Prostate gland (tissue), 2 donors: Measurements from ENCODE around the gene KLHL7. TPM values are rescaled to one million over a fixed set of nuclear protein-coding genes. Genes with fewer than 3 reads are reported as not detected.
"Not testable (repeated sequence)": the region's sequence is repeated elsewhere in the genome, so short reads cannot be mapped to it uniquely, and the experiment has no call there.

Source experiments
- DNase-seq: peaks from one replicate; pipeline ENCODE4 v3.0.0-alpha.2; 2019; ENCODE audit warnings: low spot score
- H3K27ac ChIP-seq, 2 donors: fragments of 200-600 bp; sonication (generic); 2 replicates each; pipeline ENCODE4 v1.5.1; 2017 to 2019
- H3K27me3 ChIP-seq: fragments of 200-600 bp; sonication (generic); replicated peaks from 2 replicates; pipeline ENCODE4 v1.5.1; 2019; ENCODE audit not compliant: insufficient read depth
- H3K36me3 ChIP-seq, 2 donors: fragments of 200-600 bp; sonication (generic); 1 replicate in 1 of 2; 2 replicates in 1 of 2; pipeline versions ENCODE4 v1.5.1 to v1.8.1; 2017 to 2019
- H3K4me1 ChIP-seq: fragments of 200-600 bp; sonication (generic); replicated peaks from 2 replicates; pipeline ENCODE4 v1.5.1; 2019
- H3K4me3 ChIP-seq, 2 donors: fragments of 200-600 bp; sonication (generic); 2 replicates each; pipeline ENCODE4 v1.5.1; 2017 to 2019
- H3K9me3 ChIP-seq: fragments of 200-600 bp; sonication (generic); 2 replicates; pipeline ENCODE4 v1.5.1; 2017
- POLR2A ChIP-seq: fragments of 450-650 bp; IDR thresholded peaks from one replicate; pipeline ENCODE4 v1.6.1; 2016; ENCODE audit warnings: antibody characterized with exemption, mild to moderate bottlenecking
- POLR2AphosphoS5 ChIP-seq: sonication (generic); formaldehyde crosslinking; IDR thresholded peaks from one replicate; pipeline ENCODE4 v1.6.1; 2017; ENCODE audit warnings: antibody characterized with exemption
- WGBS: methylation state at CpG from one replicate; pipeline ENCODE4 v1.1.5; 2018; 5-methylcytosine and 5-hydroxymethylcytosine counted together
- intact Hi-C: fragments of 100-400 bp; cut with DNase I; formaldehyde crosslinking; loops from one replicate; pipeline ENCODE4 v1.14.2; 2022
- total RNA-seq, 2 donors: library from RNA; depleted of rRNA; stranded (reverse); fragments of >200 nt; gene quantifications; one replicate each; pipeline ENCODE4 v1.1.0, GENCODE V29; 2016
- TF ChIP-seq, protein P1 (sequence below), 4 experiments: fragments of 200-600 bp in 2 of 4; fragments of 450-650 bp in 2 of 4; sonication (generic) in 2 of 4; IDR thresholded peaks; 1 replicate in 3 of 4; 2 replicates in 1 of 4; pipeline ENCODE4 v1.5.1; 2016 to 2019; ENCODE audit warnings: antibody characterized with exemption in 4 of 4, mild to moderate bottlenecking in 2 of 4, moderate library complexity in 2 of 4

Gene KLHL7
- total RNA-seq, 2 donors from 2014 or later = 18.1 to 67.7 TPM

DNA sequence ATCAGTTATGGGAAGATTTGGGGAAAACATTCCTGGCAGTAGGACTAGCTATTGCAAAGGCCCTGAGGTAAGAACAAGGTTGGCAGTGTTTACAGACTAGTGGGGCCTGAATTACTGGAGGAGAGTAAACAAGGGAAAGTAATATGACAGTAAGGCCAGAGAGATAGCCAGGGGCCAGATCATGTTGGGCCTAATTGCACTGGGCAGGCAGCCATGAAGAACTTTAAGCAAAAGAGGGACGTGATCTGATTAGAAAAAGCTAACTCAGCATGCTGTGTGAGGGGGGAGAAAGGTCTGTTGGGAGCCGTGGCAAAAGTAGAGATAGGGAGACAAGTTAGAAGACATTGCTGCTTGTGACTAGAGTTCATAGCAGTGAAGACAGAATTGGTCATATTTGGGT lies 85.4 kb downstream of the KLHL7 start:
- 39% methylated on average over 2 of the region's 2 CpGs for WGBS
- intact Hi-C loops = no loop called here
- Histone ChIP-seq H3K4me3 (no peak overlapping the region), H3K36me3 (no peaks in the 10 kb centered on the region), H3K27ac (no peak overlapping the region), H3K27me3 (no peaks in the 10 kb centered on the region), H3K4me1 (no peaks in the 10 kb centered on the region), H3K9me3 (no peaks in the 10 kb centered on the region)
- no peak for TF ChIP-seq POLR2A
- TF ChIP-seq, protein P1, sequence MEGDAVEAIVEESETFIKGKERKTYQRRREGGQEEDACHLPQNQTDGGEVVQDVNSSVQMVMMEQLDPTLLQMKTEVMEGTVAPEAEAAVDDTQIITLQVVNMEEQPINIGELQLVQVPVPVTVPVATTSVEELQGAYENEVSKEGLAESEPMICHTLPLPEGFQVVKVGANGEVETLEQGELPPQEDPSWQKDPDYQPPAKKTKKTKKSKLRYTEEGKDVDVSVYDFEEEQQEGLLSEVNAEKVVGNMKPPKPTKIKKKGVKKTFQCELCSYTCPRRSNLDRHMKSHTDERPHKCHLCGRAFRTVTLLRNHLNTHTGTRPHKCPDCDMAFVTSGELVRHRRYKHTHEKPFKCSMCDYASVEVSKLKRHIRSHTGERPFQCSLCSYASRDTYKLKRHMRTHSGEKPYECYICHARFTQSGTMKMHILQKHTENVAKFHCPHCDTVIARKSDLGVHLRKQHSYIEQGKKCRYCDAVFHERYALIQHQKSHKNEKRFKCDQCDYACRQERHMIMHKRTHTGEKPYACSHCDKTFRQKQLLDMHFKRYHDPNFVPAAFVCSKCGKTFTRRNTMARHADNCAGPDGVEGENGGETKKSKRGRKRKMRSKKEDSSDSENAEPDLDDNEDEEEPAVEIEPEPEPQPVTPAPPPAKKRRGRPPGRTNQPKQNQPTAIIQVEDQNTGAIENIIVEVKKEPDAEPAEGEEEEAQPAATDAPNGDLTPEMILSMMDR (IDR thresholded peaks at IDR 0.05) = no peak
- no peak for TF ChIP-seq POLR2AphosphoS5
- no peak for DNase-seq

DNA sequence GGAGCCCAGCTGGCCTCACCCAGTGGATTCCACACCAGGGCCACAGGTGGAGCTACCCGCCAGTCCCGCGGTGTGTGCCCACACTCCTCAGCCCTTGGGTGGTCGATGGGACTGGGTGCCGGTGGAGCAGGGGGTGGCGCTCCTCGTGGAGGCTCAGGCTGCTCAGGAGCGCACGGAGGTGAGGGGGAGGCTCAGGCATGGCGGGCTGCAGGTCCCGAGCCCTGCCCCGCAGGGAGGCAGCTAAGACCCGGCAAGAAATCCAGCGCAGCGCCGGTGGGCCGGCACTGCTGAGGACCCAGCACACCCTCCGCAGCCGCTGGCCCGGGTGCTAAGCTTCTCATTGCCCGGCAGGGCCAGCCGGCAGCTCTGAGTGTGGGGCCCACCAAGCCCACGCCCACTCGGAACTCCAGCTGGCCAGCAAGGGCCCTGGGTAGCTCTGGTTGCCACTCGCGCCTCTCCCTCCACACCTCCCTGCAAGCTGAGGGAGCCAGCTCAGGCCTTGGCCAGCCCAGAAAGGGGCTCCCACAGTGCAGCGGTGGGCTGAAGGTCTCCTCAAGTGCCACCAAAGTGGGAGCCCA lies 88.2 kb downstream of the KLHL7 start:
- H3K9me3 ChIP-seq, H3K4me3 ChIP-seq, H3K36me3 ChIP-seq, H3K27me3 ChIP-seq, H3K4me1 ChIP-seq, intact Hi-C loops, DNase-seq, H3K27ac ChIP-seq: not testable (repeated sequence)
- WGBS = 94% methylated on average over 26 of the region's 27 CpGs

DNA sequence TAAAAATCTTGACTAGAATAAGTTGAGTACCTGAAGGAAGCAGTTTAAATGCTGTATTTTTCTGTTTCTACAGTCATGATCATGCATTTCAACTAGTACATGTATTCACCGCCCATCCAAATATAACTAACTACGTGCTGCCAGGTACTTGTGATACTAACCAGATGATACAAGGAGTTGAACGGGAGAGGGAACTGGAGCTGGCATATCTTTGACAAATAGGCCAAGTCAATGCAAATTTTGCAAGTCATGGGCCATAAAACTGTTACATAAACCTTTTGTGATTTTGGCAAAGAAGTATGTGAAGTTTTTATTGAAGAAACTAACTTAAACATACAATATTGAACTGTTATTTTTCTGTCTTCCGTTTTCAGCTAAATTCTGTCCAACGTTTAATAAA lies 90.7 kb downstream of the KLHL7 start:
- intact Hi-C loops = no loop called here
- Histone ChIP-seq H3K4me1 (no peaks in the 10 kb centered on the region), H3K27ac (no peak overlapping the region), H3K36me3 (peaks cover 0 to 5% of the 10 kb centered on the region in 2 donors), H3K4me3 (no peak overlapping the region), H3K27me3 (no peaks in the 10 kb centered on the region), H3K9me3 (no peaks in the 10 kb centered on the region)
- 20% methylated on average over 5 of the region's 5 CpGs for WGBS
- no peak for DNase-seq
- TF ChIP-seq POLR2AphosphoS5 (no peak), POLR2A (no peak)
- TF ChIP-seq, protein P1 (IDR thresholded peaks at IDR 0.05) = no peak

DNA sequence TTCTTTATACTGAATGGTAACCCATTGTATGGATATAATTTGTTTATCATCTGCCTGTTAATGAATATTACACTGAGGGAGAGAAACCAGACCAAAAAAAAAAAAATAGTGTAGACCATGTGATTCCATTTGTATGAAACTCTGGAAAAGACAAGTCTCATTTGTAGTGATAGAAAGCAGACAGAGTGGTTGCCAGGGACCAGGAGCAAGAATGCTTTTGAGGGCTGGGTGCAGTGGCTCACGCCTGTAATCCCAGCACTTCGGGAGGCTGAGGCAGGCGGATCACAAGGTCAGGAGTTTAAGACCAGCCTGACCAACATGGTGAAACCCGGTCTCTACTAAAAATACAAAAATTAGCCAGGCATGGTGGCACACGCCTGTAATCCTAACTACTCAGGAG lies 92.2 kb downstream of the KLHL7 start:
- H3K36me3 ChIP-seq, DNase-seq, H3K27ac ChIP-seq, H3K27me3 ChIP-seq, H3K9me3 ChIP-seq, intact Hi-C loops, H3K4me1 ChIP-seq, H3K4me3 ChIP-seq: not testable (repeated sequence)
- WGBS = 96% methylated on average over 5 of the region's 5 CpGs

DNA sequence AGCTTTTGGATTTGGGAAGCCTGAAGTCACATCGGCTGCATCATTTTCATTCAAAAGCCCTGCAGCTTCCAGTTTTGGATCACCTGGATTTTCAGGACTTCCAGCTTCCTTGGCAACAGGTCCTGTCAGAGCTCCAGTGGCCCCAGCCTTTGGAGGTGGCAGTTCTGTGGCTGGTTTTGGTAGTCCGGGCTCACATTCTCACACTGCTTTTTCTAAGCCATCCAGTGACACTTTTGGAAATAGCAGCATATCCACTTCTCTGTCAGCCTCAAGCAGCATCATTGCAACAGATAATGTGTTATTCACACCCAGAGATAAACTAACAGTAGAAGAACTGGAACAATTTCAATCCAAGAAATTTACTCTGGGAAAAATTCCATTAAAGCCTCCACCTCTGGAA lies 94.7 kb downstream of the KLHL7 start:
- Histone ChIP-seq H3K4me3 (no peak overlapping the region), H3K36me3 (peaks cover 0 to 5% of the 10 kb centered on the region in 2 donors), H3K4me1 (no peaks in the 10 kb centered on the region), H3K27me3 (no peaks in the 10 kb centered on the region), H3K9me3 (no peaks in the 10 kb centered on the region), H3K27ac (no peak overlapping the region)
- DNase-seq = no peak
- 80% methylated on average over 2 of the region's 2 CpGs for WGBS
- intact Hi-C loops = no loop called here
- TF ChIP-seq POLR2AphosphoS5 (no peak), POLR2A (no peak)
- TF ChIP-seq, protein P1 (IDR thresholded peaks at IDR 0.05) = no peak

DNA sequence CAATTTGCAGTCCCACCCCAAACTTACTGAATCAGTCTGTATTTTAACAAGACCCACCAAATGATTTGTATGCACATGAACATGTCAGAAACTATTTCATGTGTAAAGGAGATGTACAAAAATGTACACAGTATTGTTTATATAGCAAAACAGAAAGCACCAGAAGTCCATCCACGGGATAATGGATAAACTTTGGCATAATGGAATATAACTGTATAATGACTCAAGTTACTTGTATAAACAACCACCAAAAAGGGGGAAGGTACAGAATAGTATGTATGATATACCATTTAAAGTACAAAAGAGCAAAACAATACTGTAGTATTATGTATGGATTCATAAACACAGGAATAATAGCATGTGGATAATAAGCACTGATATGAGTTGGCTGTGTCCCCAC lies 98.7 kb downstream of the KLHL7 start:
- WGBS = 84% methylated on average over 1 of the region's 1 CpG
- Histone ChIP-seq H3K27me3 (no peaks in the 10 kb centered on the region), H3K4me1 (no peaks in the 10 kb centered on the region), H3K27ac (no peak overlapping the region), H3K9me3 (no peaks in the 10 kb centered on the region), H3K36me3 (peaks cover 0 to 5% of the 10 kb centered on the region in 2 donors), H3K4me3 (no peak overlapping the region)
- TF ChIP-seq POLR2A = no peak
- TF ChIP-seq POLR2AphosphoS5 = no peak
- TF ChIP-seq, protein P1 (IDR thresholded peaks at IDR 0.05) = no peak
- intact Hi-C loops = no loop called here
- DNase-seq = no peak
